GM20431 (cell line): Measurements from ENCODE around the gene MARCHF10.
"Not testable (repeated sequence)": the region's sequence is repeated elsewhere in the genome, so short reads cannot be mapped to it uniquely, and the experiment has no call there.

Experiments
- in situ Hi-C: fragments of 300-500 bp; cut with MseI, MboI; formaldehyde crosslinking; loops from one replicate; pipeline ENCODE4 v1.15.0; 2020; ENCODE audit warnings: low sequenced_read_pairs; ENCODE audit not compliant: unreplicated experiment

Gene MARCHF10

DNA sequence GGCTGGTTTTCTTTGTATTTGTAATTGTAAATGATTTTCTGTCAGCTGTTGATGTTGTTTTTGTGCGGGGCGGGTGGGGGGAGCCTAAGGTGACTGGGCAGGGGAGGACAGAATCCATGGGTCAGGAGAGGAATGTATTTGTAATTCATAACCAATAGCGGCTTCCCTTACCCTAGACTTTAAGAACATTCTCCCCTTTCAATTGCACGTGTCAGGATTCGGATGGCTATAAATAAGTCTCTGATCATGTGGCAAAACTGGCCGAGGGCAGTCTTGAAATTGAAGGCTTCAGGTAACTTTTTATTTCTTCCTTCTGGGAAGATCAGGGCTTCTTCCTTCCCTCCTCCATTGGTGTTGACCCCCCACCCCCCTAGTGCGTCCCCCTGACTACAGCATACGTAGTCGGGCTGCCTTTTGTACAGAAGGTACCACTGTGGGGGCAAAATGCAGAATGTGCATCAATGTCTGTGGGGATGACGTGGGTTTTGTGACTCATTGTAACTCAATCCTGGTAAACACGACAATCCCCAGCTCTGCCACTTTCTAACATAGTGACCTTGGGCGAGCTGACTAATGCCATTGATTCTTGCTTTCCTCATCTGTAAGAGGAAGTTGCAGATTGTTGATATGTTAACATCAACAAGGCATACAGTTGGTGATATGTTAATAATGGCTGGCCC, 16.2 kb downstream of the MARCHF10 start:
- in situ Hi-C loops = no loop called here

DNA sequence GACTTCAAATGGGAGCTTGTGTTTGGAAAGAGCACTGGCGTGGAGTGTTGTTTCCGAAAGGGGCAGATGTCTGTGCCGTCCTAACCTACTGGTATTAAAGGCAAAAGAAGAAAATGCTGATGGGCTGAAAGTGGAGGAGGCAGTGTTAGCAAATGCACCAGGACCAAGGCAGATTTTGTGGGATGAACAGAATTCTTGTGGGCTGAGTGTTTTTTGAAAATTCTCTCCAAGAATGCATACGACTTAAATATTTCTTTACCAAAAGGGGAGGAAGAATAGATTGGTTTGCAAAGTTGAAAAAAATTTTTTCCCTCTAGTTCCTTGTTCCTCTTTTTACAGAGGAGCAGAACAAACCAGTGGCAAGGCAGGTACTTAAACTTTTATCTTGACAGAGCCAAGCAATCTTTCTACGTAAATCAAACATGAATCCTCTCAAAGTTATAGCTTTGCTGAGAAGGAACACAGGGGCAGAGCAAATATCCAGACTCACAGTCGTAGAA, 16.8 kb downstream of the MARCHF10 start:
- in situ Hi-C loops = no loop called here

DNA sequence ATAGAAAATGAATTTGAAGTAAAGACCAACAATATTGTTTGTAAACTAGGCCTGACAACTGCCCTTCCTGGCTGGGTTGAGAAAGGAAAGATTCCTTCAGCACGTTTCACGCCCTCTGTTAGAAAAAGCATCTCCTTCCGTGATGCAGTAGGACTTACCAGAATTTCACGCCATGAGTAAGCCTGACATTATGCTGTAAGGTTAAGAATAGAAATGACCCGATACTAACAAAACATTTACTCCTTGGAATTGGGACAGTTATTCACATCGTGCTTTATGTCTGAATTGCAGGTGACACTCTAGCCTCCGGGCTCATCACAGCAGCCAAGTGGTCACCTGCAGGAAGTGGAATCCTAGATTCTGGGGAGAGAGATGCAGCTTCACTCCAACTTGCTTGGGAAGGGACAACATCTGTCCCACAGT, 17.5 kb downstream of the MARCHF10 start:
- in situ Hi-C loops = no loop called here

DNA sequence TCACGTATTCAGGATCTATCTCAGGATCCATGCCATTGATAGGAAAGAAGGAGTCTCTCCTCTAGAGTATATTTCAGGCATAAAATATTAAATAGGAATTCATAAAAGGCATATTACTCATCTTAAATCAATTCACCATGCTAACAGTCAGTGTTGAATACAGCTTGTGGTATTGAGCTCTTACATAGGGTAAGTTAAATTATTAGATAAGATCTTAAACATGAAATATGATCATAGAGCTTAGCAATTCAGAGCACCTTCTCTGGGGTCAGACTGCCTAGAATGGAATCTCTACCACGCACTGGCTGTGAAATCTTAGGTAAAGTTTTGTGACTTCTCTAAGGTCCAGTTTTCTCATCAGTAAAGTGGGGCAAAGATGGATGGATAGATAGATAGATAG, 20.7 kb downstream of the MARCHF10 start:
- in situ Hi-C loops = no loop called here

DNA sequence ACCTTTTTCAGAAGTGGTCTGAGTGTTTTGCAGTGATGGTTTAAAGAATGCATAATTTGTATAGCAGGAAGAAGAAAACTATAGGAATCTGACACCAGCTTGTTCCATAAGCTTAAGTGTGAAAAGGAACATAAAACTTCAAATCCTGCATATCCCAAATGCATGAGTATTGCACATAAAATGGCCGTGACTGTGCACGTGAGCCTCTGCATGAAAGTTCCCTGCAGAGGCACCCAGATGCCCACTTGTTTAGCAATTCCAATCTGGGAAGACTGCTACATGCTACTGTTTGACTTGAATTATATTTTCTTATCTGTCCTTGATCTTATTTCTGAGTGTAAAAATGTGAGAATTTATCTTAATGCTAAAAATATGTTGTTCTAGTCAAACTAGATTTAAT, 21.5 kb downstream of the MARCHF10 start:
- in situ Hi-C loops = no loop called here

DNA sequence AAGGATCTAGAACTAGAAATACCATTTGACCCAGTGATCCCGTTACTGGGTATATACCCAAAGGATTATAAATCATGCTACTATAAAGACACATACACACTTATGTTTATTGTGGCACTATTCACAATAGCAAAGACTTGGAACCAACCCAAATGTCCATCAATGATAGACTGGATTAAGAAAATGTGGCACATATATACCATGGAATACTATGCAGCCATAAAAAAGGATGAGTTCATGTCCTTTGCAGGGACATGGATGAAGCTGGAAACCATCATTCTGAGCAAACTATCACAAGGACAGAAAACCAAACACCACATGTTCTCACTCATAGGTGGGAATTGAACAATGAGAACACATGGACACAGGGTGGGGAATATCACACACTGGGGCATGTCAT, 22.1 kb downstream of the MARCHF10 start:
- in situ Hi-C loops = not testable (repeated sequence)

DNA sequence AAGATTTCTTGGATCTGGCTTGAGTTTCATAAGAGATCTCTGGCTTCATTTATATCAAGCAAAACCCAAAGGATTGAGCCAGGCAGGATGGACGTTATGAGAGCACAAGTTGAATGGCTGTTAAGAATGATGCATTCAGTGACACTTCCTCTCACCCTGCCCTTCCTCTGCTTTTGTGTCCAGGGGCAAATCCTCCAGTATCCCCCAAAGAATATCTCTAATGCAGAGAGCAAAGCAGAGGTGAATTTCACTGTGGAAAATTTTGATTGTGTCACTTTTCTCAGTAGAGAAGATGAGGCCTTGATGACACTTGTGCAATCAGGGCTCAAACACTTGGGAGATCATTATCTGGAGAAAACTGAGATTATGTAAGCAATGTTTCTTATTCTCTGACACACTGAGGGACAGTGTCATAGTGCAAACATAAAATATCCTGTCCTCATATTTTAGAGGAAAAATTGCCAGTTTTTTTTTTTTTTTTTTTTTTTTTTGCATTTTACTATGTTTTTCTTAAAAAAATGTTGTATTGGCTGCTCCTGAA, 25.3 kb downstream of the MARCHF10 start:
- in situ Hi-C loops = no loop called here

DNA sequence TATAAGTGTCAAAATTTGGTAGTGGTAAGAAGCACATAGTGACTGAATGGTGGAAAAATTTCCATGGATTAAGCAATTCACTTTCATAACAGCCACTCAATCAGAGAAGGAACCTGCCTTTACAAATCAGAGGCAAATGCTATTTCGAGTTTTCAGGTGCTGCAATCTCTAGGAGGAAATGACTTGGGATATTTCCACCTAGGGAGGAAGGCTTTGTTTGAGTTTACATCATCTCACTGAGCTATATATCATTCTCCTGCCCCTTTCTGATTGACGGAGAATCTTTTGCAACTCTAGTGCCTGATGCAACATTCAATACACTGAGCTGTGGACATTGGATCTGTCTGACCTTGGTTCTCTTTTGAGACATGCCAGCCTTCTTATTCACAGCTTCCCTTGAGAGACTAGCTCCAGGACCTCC, 26.3 kb downstream of the MARCHF10 start:
- in situ Hi-C loops = no loop called here

DNA sequence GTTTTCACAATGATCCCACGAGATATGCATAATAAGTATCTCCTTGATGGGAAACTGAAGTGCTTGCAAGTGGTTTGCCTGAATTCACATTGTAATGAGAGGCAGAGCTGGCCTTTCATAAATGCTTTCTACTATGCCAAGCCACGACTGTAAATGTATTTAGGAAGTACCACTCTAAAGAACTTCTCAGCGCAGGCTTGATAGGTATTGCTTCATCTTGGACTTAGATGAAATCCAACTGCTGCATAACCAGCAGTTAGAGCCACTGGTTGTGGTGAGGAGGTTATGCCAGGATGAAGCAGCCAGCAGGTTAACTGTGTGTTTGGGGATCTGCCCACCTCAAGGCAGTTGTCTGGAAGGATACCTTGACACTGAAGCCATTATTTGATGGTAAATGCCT, 26.8 kb downstream of the MARCHF10 start:
- in situ Hi-C loops = no loop called here

DNA sequence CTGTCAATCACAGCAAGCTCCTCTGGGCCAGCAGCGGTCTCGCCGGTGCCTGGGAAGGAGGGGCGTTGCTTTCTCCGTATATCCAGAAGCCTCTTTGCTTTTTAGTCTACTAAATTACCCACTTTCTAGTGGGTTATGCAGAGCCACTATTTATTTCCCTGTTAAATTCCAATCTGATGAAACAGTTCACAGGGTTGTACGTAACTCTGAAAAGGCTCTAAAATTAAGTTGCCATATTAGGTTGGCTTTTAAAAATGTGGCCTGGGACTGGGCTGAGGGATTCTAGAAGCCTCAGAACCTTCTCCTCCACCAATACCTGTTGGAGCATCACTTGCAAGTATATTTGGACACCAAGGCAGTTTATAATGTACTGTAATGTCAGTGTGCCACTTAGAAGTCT, 27.2 kb downstream of the MARCHF10 start:
- in situ Hi-C loops = no loop called here

DNA sequence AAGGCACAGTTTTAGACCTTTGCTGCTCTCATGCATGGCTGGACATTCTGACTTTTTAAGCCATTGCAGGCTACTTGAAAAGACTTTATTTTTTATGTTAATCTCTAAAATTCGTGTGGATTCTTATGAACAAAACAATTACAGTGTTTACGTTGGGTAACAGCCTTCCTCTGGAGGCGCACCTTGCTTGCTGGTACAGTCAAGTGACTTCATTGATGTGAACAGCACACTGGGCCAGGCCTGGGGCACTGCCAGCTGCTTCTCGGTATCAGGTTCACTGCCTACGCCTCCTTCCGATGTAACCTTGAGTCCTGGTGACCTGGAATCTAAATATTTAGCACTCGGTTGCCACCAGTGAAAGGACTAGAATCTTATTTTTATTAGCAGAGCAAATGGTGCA, 27.8 kb downstream of the MARCHF10 start:
- in situ Hi-C loops = no loop called here

DNA sequence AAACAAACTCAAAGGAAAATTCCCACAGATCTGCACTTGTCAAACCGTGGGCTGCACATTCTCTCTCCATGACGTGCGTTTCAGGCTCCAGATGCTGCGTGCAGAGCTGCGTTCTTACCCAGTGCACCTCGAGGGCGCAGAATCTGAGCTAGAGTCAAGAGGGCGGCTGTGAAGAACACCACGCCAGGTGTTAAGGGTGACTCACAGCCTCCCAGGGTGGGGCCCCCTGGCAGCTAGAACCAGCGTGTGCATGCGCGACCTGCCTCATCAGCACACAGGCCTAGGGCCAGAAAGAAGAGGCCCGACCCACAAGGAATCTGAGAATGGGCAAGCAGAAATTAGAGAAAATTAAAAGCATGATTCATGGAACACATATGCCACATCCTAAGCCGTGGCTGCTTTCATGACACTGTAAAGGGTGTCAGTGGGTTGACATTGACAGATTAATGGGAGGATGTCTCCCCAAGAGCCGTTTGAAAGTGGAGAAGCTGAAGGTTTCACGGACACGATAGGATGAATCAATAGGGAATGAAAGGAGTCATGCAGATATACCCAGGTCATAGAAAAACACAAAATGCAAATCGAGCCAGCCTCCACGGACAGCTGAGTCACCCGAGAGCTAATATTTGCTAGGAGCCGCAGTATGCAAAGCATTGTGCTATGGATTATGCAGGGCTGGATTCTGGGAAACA, 29.0 kb downstream of the MARCHF10 start:
- in situ Hi-C loops = no loop called here

DNA sequence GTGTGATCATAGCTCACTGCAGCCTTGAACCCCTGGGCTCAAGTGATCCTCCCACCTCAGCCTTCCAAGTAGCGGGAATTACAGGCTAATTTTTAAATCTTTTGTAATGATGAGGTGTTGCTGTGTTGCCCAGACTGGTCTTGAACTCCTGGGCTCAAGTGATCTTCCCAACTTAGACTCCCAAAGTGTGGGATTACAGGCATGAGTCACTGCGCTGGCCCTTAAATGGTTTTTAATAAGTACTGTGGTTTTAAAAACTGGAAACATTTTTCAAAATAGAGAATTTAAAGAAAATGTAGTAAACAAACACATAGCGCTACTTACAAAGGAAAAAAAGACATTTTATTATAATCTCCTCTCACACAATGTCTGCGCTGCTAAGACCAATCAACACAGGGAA, 32.2 kb downstream of the MARCHF10 start:
- in situ Hi-C loops = no loop called here

DNA sequence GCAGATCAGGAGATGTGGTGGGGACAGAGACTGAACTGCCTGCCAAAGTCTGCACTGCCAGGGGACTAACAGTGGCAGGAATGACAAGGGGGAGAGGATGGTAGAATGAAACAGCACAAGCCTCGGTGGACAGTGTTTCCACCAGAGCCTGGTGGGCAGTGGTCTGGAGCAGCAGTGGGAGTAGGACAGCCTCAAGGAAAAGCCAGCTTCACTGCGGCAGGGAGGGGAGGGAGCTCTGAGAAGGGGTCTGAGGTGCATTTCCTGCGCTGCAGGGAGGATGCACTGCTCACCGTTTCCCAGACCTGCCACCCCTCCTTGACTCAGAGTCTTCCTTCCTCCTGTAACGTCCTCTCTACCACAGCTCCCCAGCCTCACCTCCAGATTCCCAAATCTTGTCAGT, 33.8 kb downstream of the MARCHF10 start:
- in situ Hi-C loops = no loop called here

DNA sequence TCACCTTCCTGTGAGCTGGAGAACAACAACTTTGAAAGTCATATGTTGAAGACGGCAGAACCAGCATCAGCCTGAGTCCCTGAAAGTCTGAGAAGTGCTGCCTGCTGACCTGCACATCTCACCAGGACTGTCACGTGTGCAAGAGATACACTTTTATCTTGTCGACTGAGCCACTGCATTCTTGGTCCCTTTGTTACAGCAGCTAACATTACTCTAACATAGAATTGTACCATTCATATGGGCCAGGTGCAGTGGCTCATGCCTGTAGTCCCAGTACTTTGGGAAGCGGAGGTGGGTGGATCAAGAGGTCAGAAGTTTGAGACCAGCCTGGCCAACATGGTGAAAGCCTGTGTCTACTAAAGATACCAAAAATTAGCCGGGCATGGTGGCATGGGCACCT, 40.1 kb downstream of the MARCHF10 start:
- in situ Hi-C loops = no loop called here

DNA sequence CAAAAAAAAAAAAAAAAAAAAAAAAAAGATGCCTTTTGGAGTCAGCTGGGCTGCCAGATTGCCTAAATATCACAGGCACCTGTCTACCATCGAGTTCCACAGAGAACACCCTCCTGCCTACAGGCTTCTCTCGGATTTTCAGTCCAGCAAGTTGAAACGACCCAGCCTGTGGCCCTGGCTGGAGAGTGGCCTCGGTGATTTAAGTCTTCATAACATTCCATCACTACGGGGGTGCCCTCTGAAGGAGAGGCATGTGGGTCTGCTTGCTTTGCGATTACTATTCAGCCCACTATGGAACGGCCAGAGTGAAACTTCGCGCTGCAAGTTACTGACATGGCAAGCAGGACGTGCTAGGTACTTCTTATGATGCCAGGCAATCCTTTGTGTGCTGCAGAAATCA, 42.8 kb downstream of the MARCHF10 start:
- in situ Hi-C loops = no loop called here

DNA sequence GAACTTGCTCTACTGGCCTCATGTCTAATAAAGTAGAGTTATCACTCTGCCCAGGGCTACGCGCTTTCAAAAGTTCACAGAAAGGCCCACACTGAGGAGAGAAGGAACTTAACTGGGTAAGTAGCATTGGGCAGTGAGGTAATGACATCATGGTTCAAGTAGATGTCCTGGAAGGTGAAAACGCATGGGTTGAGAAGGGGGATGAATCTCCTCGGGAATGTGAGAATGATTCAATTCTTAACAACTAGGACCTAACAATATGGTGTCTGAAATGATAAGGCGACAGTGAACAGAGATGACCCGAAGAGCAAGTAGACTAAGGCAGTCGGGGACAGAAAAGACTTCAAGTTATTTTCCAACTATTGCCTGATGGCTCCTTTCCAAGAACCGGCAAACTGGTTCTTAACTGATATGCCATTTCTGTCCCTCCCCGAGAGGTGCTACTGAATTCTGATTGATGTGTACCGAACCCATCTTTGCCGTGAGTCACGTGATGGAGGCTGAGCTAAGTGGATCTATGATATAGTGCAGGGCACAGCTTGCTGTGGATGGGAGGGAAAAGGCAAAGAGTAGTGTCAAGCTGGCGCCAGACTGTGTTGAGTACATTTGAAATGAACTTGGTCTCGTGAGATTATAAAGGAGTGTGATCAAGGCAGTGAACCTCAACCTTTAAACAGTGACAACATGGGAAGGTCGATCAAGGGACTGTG, 44.1 kb downstream of the MARCHF10 start:
- in situ Hi-C loops = no loop called here

DNA sequence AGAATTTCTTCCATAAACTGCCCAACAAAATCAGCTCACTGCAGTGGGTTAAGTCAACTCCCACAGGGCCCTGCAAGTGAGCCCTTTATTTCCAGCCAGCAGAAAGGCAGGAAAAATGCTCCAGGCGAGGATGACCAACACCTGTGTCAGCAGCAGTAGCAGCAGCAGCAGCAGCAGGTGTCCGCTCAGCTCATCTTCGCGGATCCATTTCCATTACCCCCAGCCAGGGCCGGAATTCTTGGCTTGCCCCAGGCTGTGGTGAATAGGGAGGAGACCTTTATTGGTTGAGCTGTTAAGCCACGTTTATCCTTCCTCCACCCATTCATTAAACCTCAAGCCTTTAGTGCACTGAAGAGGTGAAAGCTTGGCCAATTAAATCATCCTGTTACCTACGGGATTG, 46.2 kb downstream of the MARCHF10 start:
- in situ Hi-C loops = no loop called here

DNA sequence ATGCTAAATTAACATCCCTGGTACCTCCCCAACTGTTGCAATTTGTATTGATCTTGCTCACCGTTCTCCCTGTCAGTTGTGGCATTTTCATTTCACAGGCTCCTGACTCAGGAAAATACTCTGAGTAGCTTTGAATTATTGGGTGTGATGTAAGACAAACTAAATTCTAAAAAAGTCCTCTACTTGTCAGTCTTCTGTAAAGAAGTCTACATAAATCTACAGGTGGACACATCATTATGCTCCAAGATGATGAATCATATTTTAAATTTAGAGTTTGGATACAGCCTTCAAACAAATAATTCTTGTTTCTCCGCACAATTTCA, 47.2 kb downstream of the MARCHF10 start:
- in situ Hi-C loops = no loop called here

DNA sequence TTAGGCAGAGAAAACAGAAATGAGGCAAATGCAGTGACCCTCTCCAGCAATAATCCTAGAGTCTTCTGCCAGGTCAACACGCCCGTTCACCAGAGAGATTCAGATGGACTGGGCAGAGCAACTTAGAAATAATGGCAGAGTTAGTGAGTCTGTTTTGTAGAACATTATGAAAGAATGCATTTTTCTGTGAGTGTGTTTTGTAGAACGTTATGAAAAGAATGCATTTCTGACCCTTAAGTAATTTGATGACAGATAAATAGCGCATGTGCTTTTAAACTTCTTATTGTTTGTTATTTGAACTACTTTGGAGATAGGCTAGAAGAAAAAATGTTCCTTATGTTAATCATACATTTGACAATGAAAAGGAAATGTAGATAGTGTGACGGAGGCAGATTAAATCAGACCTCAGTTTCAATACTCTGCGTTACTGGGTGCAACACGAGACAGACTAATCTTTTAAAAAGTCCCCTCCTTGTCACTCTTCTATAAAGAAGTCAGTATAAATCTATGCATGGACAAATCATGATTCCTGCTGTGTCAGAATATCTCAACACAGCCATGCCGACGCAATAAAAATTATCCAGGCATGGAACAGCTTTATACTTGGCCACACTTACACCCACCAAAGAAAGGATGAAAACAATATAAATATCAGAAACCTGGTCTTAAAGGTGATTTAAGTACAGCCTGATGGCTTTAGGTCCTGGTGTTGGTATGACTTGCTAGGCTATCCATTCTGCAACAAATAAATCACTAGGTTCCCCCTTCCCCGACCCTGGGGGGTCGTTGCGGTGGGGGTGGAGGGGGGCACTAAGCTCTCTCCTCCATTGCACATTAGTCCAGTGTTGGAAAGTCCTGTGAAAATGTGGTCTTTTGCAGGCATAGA, 47.8 kb downstream of the MARCHF10 start:
- in situ Hi-C loops = no loop called here
